ENCODE measurements around the gene CSGALNACT2.

The CSGALNACT2 gene

DNA sequence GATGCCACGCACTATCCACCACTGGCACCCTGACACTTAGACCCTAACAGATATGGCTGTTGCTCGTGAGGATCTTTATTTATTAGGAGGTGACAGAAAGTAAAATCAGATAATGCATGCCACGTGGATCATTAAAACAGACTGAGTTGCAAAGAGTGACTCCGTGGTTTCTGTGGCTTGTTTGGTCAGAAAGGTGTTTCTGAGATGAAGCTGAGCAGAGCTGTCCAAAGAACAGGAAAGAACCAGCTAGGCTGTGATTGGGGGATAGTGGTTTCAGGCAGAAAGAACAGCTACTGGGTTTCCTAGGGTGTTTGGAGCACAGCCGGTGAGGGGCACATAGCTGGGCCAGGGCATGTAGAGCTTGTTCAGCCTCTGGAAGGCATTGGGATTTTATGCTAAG, 34.4 kb downstream of the CSGALNACT2 start:
- Histone ChIP-seq H4K20me1 (ENCODE audit: insufficient read depth) (no peaks in the 10 kb centered on the region), H3K4me1 (ENCODE audit: low read depth, poor library complexity, severe bottlenecking) (peaks cover 21% of the 10 kb centered on the region), H3K9ac (no peak overlapping the region), H3K79me2 (ENCODE audit: insufficient read depth, low read depth) (no peaks in the 10 kb centered on the region), H3K4me3 (IDR thresholded peaks at IDR 0.05; ENCODE audit: insufficient read depth, low read depth, low read length) (no peak overlapping the region), H2AFZ (ENCODE audit: low read depth) (no peak overlapping the region), H3K4me2 (peak overlapping the region; percentile 22; the same call in 1 of the 2 replicates), H3K27me3 (ENCODE audit: insufficient read depth, low read depth) (no peaks in the 10 kb centered on the region), H3K27ac (no peak overlapping the region; the same call in 1 of the 2 replicates), H3K36me3 (ENCODE audit: insufficient read depth) (no peaks in the 10 kb centered on the region)
- TF ChIP-seq, protein P1, sequence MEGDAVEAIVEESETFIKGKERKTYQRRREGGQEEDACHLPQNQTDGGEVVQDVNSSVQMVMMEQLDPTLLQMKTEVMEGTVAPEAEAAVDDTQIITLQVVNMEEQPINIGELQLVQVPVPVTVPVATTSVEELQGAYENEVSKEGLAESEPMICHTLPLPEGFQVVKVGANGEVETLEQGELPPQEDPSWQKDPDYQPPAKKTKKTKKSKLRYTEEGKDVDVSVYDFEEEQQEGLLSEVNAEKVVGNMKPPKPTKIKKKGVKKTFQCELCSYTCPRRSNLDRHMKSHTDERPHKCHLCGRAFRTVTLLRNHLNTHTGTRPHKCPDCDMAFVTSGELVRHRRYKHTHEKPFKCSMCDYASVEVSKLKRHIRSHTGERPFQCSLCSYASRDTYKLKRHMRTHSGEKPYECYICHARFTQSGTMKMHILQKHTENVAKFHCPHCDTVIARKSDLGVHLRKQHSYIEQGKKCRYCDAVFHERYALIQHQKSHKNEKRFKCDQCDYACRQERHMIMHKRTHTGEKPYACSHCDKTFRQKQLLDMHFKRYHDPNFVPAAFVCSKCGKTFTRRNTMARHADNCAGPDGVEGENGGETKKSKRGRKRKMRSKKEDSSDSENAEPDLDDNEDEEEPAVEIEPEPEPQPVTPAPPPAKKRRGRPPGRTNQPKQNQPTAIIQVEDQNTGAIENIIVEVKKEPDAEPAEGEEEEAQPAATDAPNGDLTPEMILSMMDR (conservative IDR thresholded peaks at IDR 0.05; ENCODE audit: low read depth, low read length) = no peak

- Histone ChIP-seq H4K20me1 (ENCODE audit: insufficient read depth) (no peaks in the 10 kb centered on the region), H3K4me3 (IDR thresholded peaks at IDR 0.05; ENCODE audit: insufficient read depth, low read depth, low read length) (no peak overlapping the region), H3K4me1 (ENCODE audit: low read depth, poor library complexity, severe bottlenecking) (peaks cover 19% of the 10 kb centered on the region), H3K79me2 (ENCODE audit: insufficient read depth, low read depth) (no peaks in the 10 kb centered on the region), H3K27ac (no peak overlapping the region), H3K27me3 (ENCODE audit: insufficient read depth, low read depth) (no peaks in the 10 kb centered on the region), H3K36me3 (ENCODE audit: insufficient read depth) (no peaks in the 10 kb centered on the region), H2AFZ (ENCODE audit: low read depth) (no peak overlapping the region), H3K9ac (no peak overlapping the region), H3K4me2 (no peak overlapping the region; the same call in 1 of the 2 replicates)
- TF ChIP-seq, protein P1 (conservative IDR thresholded peaks at IDR 0.05; ENCODE audit: low read depth, low read length) = no peak
Measured at GRCh38 chr10:43173120-43173519, 34.9 kb downstream of the CSGALNACT2 start.

GRCh38 chr10:43174969-43175368, 36.7 kb downstream of the CSGALNACT2 start:
- Histone ChIP-seq H4K20me1 (ENCODE audit: insufficient read depth) (no peaks in the 10 kb centered on the region), H3K9ac (no peak overlapping the region), H3K79me2 (ENCODE audit: insufficient read depth, low read depth) (no peaks in the 10 kb centered on the region)

GRCh38 chr10:43176271-43176670, 38.0 kb downstream of the CSGALNACT2 start:
- Histone ChIP-seq H3K4me3 (IDR thresholded peaks at IDR 0.05; ENCODE audit: insufficient read depth, low read depth, low read length) (no peak overlapping the region), H3K27ac (no peak overlapping the region), H3K4me1 (ENCODE audit: low read depth, poor library complexity, severe bottlenecking) (peaks cover 19% of the 10 kb centered on the region), H3K27me3 (ENCODE audit: insufficient read depth, low read depth) (no peaks in the 10 kb centered on the region), H3K36me3 (ENCODE audit: insufficient read depth) (no peaks in the 10 kb centered on the region), H2AFZ (ENCODE audit: low read depth) (no peak overlapping the region), H3K79me2 (ENCODE audit: insufficient read depth, low read depth) (no peaks in the 10 kb centered on the region), H3K4me2 (no peak overlapping the region), H4K20me1 (ENCODE audit: insufficient read depth) (no peaks in the 10 kb centered on the region), H3K9ac (no peak overlapping the region)
- TF ChIP-seq, protein P1 (conservative IDR thresholded peaks at IDR 0.05; ENCODE audit: low read depth, low read length) = no peak

More at GRCh38 chr10:43174969-43175368, 36.7 kb downstream of the CSGALNACT2 start:
- Histone ChIP-seq H3K27me3 (ENCODE audit: insufficient read depth, low read depth) (no peaks in the 10 kb centered on the region), H3K4me1 (ENCODE audit: low read depth, poor library complexity, severe bottlenecking) (peaks cover 19% of the 10 kb centered on the region), H3K4me3 (IDR thresholded peaks at IDR 0.05; ENCODE audit: insufficient read depth, low read depth, low read length) (no peak overlapping the region), H3K36me3 (ENCODE audit: insufficient read depth) (no peaks in the 10 kb centered on the region), H3K27ac (no peak overlapping the region), H3K4me2 (no peak overlapping the region), H2AFZ (ENCODE audit: low read depth) (no peak overlapping the region)
- TF ChIP-seq, protein P1 (conservative IDR thresholded peaks at IDR 0.05; ENCODE audit: low read depth, low read length) = no peak
